ENCODE results near the gene ITGB3. TPM values are rescaled to one million over a fixed set of nuclear protein-coding genes. Genes with fewer than 3 reads are reported as not detected.

Gene ITGB3
- total RNA-seq, 4 donors from 2014 or later = 102 to 260 (median 149) TPM

DNA sequence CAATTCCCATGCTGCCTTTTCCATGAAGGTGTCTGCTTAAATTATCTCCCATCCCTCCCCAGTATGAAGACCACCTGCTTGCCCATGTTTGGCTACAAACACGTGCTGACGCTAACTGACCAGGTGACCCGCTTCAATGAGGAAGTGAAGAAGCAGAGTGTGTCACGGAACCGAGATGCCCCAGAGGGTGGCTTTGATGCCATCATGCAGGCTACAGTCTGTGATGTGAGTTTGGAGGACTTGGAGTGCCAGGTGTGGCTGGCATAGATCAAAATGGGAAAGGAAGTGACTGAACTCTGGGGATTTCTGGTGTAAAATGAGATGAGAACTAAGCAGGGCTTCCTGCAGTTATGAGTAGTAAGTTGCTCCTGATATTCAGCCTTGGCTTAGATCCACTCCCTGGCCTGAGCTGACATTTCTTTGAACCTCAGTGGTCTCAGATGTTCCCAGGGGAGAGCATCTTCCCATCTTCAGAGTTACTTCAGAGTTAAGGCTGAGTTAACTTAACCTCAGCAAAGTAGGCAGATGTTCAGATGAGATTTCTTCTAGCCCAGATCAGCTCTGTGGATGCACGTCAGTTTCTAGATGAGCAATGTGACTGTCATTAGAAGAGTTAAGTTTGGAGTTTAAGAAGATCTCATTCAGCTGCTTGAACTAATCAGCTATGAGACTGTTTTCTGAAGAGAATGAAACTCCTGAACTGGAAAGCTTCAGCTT lies 32.7 kb downstream of the ITGB3 start:
- DNase-seq = no peak
- Histone ChIP-seq H3K9me3 (no peaks in the 10 kb centered on the region), H3K27me3 (no peaks in the 10 kb centered on the region), H3K4me3 (replicated peaks in 1 of 3) (no peak overlapping the region), H3K27ac (peak overlapping the region; percentile 89 to 99 (median 90)), H3K4me1 (peaks cover 30 to 49% of the 10 kb centered on the region in 2 donors), H3K36me3 (peaks cover 34 to 37% of the 10 kb centered on the region in 2 donors)
- TF ChIP-seq, protein P1, sequence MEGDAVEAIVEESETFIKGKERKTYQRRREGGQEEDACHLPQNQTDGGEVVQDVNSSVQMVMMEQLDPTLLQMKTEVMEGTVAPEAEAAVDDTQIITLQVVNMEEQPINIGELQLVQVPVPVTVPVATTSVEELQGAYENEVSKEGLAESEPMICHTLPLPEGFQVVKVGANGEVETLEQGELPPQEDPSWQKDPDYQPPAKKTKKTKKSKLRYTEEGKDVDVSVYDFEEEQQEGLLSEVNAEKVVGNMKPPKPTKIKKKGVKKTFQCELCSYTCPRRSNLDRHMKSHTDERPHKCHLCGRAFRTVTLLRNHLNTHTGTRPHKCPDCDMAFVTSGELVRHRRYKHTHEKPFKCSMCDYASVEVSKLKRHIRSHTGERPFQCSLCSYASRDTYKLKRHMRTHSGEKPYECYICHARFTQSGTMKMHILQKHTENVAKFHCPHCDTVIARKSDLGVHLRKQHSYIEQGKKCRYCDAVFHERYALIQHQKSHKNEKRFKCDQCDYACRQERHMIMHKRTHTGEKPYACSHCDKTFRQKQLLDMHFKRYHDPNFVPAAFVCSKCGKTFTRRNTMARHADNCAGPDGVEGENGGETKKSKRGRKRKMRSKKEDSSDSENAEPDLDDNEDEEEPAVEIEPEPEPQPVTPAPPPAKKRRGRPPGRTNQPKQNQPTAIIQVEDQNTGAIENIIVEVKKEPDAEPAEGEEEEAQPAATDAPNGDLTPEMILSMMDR (IDR thresholded peaks at IDR 0.05) = no peak
- no peak for TF ChIP-seq POLR2A (IDR thresholded peaks at IDR 0.05)
- WGBS, 2 donors = 79 to 82% methylated on average over 6 of the region's 6 CpGs
- intact Hi-C loops (cut with DNase I) = no loop called here

DNA sequence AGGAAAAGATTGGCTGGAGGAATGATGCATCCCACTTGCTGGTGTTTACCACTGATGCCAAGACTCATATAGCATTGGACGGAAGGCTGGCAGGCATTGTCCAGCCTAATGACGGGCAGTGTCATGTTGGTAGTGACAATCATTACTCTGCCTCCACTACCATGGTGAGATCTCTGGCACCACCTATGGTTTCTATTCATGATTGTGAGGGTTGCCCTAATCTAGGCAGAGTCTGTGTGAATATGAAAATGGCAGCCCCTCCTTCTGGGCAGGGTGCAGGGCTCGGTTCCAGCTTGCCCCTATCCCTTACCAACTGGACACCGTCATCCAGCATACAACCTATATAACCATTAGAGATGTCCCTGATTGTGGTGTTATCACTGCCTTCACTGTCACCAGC lies 33.4 kb downstream of the ITGB3 start:
- peak overlapping the region; percentile 89 to 99 (median 90) for H3K27ac ChIP-seq
- no peak overlapping the region for H3K4me3 ChIP-seq (replicated peaks in 1 of 3)
- H3K27me3 ChIP-seq = no peaks in the 10 kb centered on the region
- 93 to 95% methylated on average over 4 of the region's 4 CpGs for WGBS, 2 donors
- intact Hi-C loops (cut with DNase I) = no loop called here
- peaks cover 22 to 42% of the 10 kb centered on the region in 2 donors for H3K4me1 ChIP-seq
- H3K36me3 ChIP-seq = peaks cover 39 to 43% of the 10 kb centered on the region in 2 donors
- H3K9me3 ChIP-seq = no peaks in the 10 kb centered on the region
- TF ChIP-seq, protein P1 (IDR thresholded peaks at IDR 0.05) = no peak
- TF ChIP-seq POLR2A (IDR thresholded peaks at IDR 0.05) = no peak
- DNase-seq = no peak

DNA sequence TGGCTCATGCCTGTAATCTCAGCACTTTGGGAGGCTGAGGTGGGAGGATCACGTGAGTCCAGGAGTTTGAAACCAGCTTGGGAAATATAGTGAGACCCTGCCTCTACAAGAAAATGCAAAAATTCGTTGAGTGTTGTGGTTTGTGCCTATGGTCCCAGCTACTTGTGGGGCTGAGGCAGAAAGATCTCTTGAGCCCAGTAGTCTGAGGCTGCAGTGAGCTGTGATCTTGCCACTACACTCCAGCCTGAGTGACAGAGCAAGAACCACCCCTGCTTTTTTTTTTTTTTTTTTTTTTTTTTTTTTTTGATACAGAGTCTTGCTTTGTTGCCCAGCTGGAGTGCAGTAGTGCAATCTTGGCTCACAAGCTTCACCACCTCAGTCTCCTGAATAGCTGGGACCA lies 34.0 kb downstream of the ITGB3 start:
- Histone ChIP-seq H3K27ac (peak overlapping the region; percentile 89 to 99 (median 90)), H3K4me3 (replicated peaks in 1 of 3) (no peak overlapping the region), H3K36me3 (peaks cover 42 to 49% of the 10 kb centered on the region in 2 donors), H3K9me3 (no peaks in the 10 kb centered on the region), H3K4me1 (peaks cover 18 to 37% of the 10 kb centered on the region in 2 donors), H3K27me3 (no peaks in the 10 kb centered on the region)
- intact Hi-C loops (cut with DNase I) = no loop called here
- 53 to 68% methylated on average over 2 of the region's 2 CpGs for WGBS, 2 donors
- TF ChIP-seq, protein P1 (IDR thresholded peaks at IDR 0.05) = no peak
- TF ChIP-seq POLR2A (IDR thresholded peaks at IDR 0.05) = peak in 1 of 2 donors; percentile 57
- DNase-seq = peak; percentile 65 to 69

DNA sequence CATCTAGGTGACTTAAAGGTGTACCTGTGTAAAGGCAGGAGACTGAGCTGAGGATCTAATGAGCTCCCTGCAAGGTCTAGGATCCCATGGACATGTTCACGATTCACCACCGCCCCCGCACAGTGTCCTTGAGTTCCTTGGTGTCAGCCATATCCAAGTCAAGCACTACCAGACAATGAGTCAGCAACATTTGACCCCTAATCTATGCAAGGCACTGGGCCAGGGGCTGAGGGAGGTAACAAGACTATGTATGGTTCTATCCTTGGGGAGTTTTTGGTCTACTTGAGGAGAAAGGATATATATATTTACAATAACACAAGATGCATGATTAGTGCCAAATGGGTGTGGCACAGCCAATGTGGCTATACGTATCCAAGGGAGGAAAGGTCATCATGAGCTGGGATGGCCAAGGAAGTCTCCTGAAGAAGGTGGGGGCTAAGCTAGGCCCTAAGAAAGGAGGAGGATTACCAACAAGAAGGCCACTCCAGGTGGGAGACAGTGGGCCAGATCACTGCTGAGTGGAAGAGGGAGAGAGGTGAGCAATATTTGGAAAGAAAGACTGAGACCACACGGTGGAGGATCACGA lies 35.0 kb downstream of the ITGB3 start:
- Histone ChIP-seq H3K27me3 (no peaks in the 10 kb centered on the region), H3K9me3 (no peaks in the 10 kb centered on the region), H3K36me3 (peaks cover 42 to 56% of the 10 kb centered on the region in 2 donors), H3K4me1 (peaks cover 18 to 37% of the 10 kb centered on the region in 2 donors), H3K4me3 (replicated peaks in 1 of 3) (no peak overlapping the region), H3K27ac (peak overlapping the region; percentile 89 to 99 (median 90))
- WGBS, 2 donors = 88 to 90% methylated on average over 6 of the region's 6 CpGs
- no peak for DNase-seq
- TF ChIP-seq POLR2A (IDR thresholded peaks at IDR 0.05) = no peak
- TF ChIP-seq, protein P1 (IDR thresholded peaks at IDR 0.05) = no peak
- intact Hi-C loops (cut with DNase I) = no loop called here

DNA sequence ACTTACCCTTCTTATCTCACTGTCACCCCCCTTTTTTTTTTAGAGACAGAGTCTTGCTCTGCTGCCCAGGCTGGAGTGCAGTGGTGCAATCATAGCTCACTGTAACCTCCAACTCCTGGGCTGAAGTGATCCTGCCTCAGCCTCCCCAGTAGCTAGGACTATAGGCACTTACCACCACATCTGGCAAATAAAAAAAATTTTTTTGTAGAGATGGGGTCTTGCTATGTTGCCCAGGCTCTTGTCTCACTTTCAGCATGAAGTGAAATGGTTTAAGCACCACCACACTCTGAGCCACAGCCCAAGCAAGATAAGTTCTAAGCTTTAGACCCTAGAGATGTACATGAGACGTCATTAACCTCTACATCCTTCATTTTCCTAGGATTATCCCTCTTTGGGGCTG lies 35.7 kb downstream of the ITGB3 start:
- WGBS, 2 donors = 94 to 100% methylated on average over 1 of the region's 1 CpG
- H3K36me3 ChIP-seq = peaks cover 42 to 56% of the 10 kb centered on the region in 2 donors

More for the DNA sequence above, 35.7 kb downstream of the ITGB3 start:
- no peak for DNase-seq
- Histone ChIP-seq H3K4me1 (peaks cover 23 to 44% of the 10 kb centered on the region in 2 donors), H3K27me3 (no peaks in the 10 kb centered on the region), H3K9me3 (no peaks in the 10 kb centered on the region), H3K4me3 (replicated peaks in 1 of 3) (no peak overlapping the region), H3K27ac (peak overlapping the region; percentile 34 to 99 (median 89))
- intact Hi-C loops (cut with DNase I) = no loop called here
- TF ChIP-seq, protein P1 (IDR thresholded peaks at IDR 0.05) = no peak
- no peak for TF ChIP-seq POLR2A (IDR thresholded peaks at IDR 0.05)

All from thyroid gland (tissue), 4 donors.